Astrocyte (in vitro differentiated cells and primary cell): ENCODE data around the gene CASP5. TPM values are rescaled to one million over a fixed set of nuclear protein-coding genes. Genes with fewer than 3 reads are reported as not detected.
A peak's percentile ranks its signal among the peaks of the same experiment; 100 is the strongest.

ENCODE experiments used
- DNase-seq: peaks from one replicate; pipeline ENCODE4 v3.0.0-alpha.2; 2010; ENCODE audit warnings: low read depth
- FAIRE-seq: peaks from 2 replicates; lab custom pipeline; 2011; peaks lifted over from hg19 to GRCh38; lab: Jason Lieb, UNC
- H2AFZ ChIP-seq: 2 replicates; pipeline ENCODE4 v1.6.0; 2012; ENCODE audit warnings: low read depth, low read length, inconsistent platforms
- H3K27ac ChIP-seq: 2 replicates; pipeline ENCODE4 v1.5.1; 2011; ENCODE audit warnings: low read depth, low read length, inconsistent platforms
- H3K27me3 ChIP-seq: 2 replicates; pipeline ENCODE4 v1.6.0; 2011; ENCODE audit warnings: low read length, inconsistent platforms; ENCODE audit not compliant: insufficient read depth
- H3K36me3 ChIP-seq: 2 replicates; pipeline ENCODE4 v1.5.1; 2011; ENCODE audit warnings: low read length, inconsistent platforms; ENCODE audit not compliant: insufficient read depth
- H3K4me1 ChIP-seq: 2 replicates; pipeline ENCODE4 v1.5.1; 2011; ENCODE audit warnings: low read length, inconsistent platforms; ENCODE audit not compliant: insufficient read depth
- H3K4me2 ChIP-seq: 2 replicates; pipeline ENCODE4 v1.6.0; 2012; ENCODE audit warnings: low read length, inconsistent platforms
- H3K4me3 ChIP-seq: 2 replicates; pipeline ENCODE4 v1.5.1; 2011; ENCODE audit warnings: low read depth, mild to moderate bottlenecking, low read length, inconsistent platforms; ENCODE audit not compliant: insufficient read depth
- H3K79me2 ChIP-seq: 2 replicates; pipeline ENCODE4 v1.6.0; 2012; ENCODE audit warnings: mild to moderate bottlenecking, low read length, inconsistent platforms; ENCODE audit not compliant: insufficient read depth
- H3K9ac ChIP-seq: 2 replicates; pipeline ENCODE4 v1.6.0; 2012; ENCODE audit warnings: mild to moderate bottlenecking, low read length, inconsistent platforms
- H3K9me3 ChIP-seq: 2 replicates; pipeline ENCODE4 v1.5.1; 2012; ENCODE audit warnings: low read depth, mild to moderate bottlenecking, low read length, inconsistent platforms; ENCODE audit not compliant: insufficient read depth
- H4K20me1 ChIP-seq: 2 replicates; pipeline ENCODE4 v1.6.0; 2012; ENCODE audit warnings: low read length, inconsistent platforms; ENCODE audit not compliant: insufficient read depth
- H3K27ac Mint-ChIP-seq: one replicate; pipeline ENCODE4 v1.8.0; 2021; ENCODE audit warnings: mild to moderate bottlenecking, mixed read lengths; ENCODE audit not compliant: unreplicated experiment
- H3K27me3 Mint-ChIP-seq: one replicate; pipeline ENCODE4 v1.8.0; 2021; ENCODE audit warnings: low read depth, mixed read lengths; ENCODE audit not compliant: unreplicated experiment
- H3K36me3 Mint-ChIP-seq: one replicate; pipeline ENCODE4 v1.8.0; 2021; ENCODE audit warnings: low read depth, mixed read lengths; ENCODE audit not compliant: unreplicated experiment
- H3K4me1 Mint-ChIP-seq: one replicate; pipeline ENCODE4 v1.8.0; 2021; ENCODE audit warnings: low read depth, mixed read lengths; ENCODE audit not compliant: unreplicated experiment
- H3K4me3 Mint-ChIP-seq: one replicate; pipeline ENCODE4 v1.8.0; 2021; ENCODE audit warnings: mild to moderate bottlenecking, moderate library complexity, mixed read lengths; ENCODE audit not compliant: unreplicated experiment
- H3K9me3 Mint-ChIP-seq: one replicate; pipeline ENCODE4 v1.8.0; 2021; ENCODE audit warnings: mild to moderate bottlenecking, mixed read lengths; ENCODE audit not compliant: unreplicated experiment
- CTCF ChIP-seq: IDR thresholded peaks from 2 replicates; pipeline ENCODE4 v1.5.1; 2011; ENCODE audit warnings: low read depth, mild to moderate bottlenecking, inconsistent platforms, low read length, moderate library complexity; ENCODE audit not compliant: insufficient read depth
- EZH2 ChIP-seq: IDR thresholded peaks from 2 replicates; pipeline ENCODE4 v1.6.1; 2012; ENCODE audit warnings: mild to moderate bottlenecking, low read length, inconsistent platforms; ENCODE audit not compliant: insufficient read depth
- total RNA-seq: library from RNA; stranded (reverse); gene quantifications from 2 replicates; pipeline ENCODE4 v1.2.1, GENCODE V29; 2021

Gene CASP5
- total RNA-seq, 1 donor from 2014 or later = not detected

- Mint-ChIP-seq H3K27ac (no peak overlapping the region), H3K9me3 (peaks cover 9% of the 10 kb centered on the region), H3K27me3 (no peaks in the 10 kb centered on the region), H3K36me3 (no peaks in the 10 kb centered on the region), H3K4me3 (no peak overlapping the region), H3K4me1 (no peaks in the 10 kb centered on the region)
- H3K4me2 ChIP-seq = no peak overlapping the region
- H3K4me1 ChIP-seq = no peaks in the 10 kb centered on the region
- no peak overlapping the region for H3K27ac ChIP-seq
- H3K79me2 ChIP-seq = no peaks in the 10 kb centered on the region
- H3K9ac ChIP-seq = no peak overlapping the region
- H3K27me3 ChIP-seq = no peaks in the 10 kb centered on the region
- no peak overlapping the region for H3K4me3 ChIP-seq
- TF ChIP-seq EZH2 (no peak), CTCF (no peak)
- FAIRE-seq (no peak), DNase-seq (no peak)
- H2AFZ ChIP-seq = no peak overlapping the region
- H4K20me1 ChIP-seq = no peaks in the 10 kb centered on the region
- H3K36me3 ChIP-seq = no peaks in the 10 kb centered on the region
- H3K9me3 ChIP-seq = no peaks in the 10 kb centered on the region
Measured at GRCh38 chr11:104970756-104971155, 52.2 kb downstream of the CASP5 start.

GRCh38 chr11:104968856-104969776 is 53.9 kb downstream of the CASP5 start:
- H3K36me3 ChIP-seq = no peaks in the 10 kb centered on the region
- H3K4me3 Mint-ChIP-seq = no peak overlapping the region
- FAIRE-seq (no peak), DNase-seq (peak; percentile 2)
- no peak overlapping the region for H3K27ac Mint-ChIP-seq
- H3K4me1 ChIP-seq = no peaks in the 10 kb centered on the region
- no peaks in the 10 kb centered on the region for H3K36me3 Mint-ChIP-seq
- H3K9me3 ChIP-seq = no peaks in the 10 kb centered on the region
- H3K4me2 ChIP-seq = peak overlapping the region; percentile 83
- H3K27me3 ChIP-seq = no peaks in the 10 kb centered on the region
- no peaks in the 10 kb centered on the region for H3K4me1 Mint-ChIP-seq
- H3K9me3 Mint-ChIP-seq = peaks cover 8% of the 10 kb centered on the region
- H3K79me2 ChIP-seq = no peaks in the 10 kb centered on the region
- no peak for TF ChIP-seq EZH2
- no peak for TF ChIP-seq CTCF
- H4K20me1 ChIP-seq = no peaks in the 10 kb centered on the region
- peak overlapping the region; percentile 87 for H2AFZ ChIP-seq
- peak overlapping the region; percentile 65 for H3K4me3 ChIP-seq
- H3K9ac ChIP-seq = peak overlapping the region; percentile 81
- peak overlapping the region; percentile 23 for H3K27ac ChIP-seq
- no peaks in the 10 kb centered on the region for H3K27me3 Mint-ChIP-seq

GRCh38 chr11:104968355-104968855 is 54.6 kb downstream of the CASP5 start, which contains the start of gene CASP4:
Gene CASP4 (minus strand): TSS chr11:104968574. CDS start chr11:104968525, 49 bp downstream.
- Histone ChIP-seq H3K36me3 (no peaks in the 10 kb centered on the region), H2AFZ (peak within 1 kb of the TSS; percentile 87), H3K27ac (peak within 1 kb of the TSS; percentile 23), H4K20me1 (no peaks in the 10 kb centered on the region), H3K27me3 (no peaks in the 10 kb centered on the region), H3K9me3 (no peaks in the 10 kb centered on the region), H3K4me3 (peak within 1 kb of the TSS; percentile 65), H3K4me1 (no peaks in the 10 kb centered on the region), H3K4me2 (peak within 1 kb of the TSS; percentile 83), H3K79me2 (no peaks in the 10 kb centered on the region), H3K9ac (peak within 1 kb of the TSS; percentile 81)
- FAIRE-seq (peak; percentile 66), DNase-seq (peak; percentile 73)
- Mint-ChIP-seq H3K4me3 (no peak within 1 kb of the TSS), H3K4me1 (no peaks in the 10 kb centered on the region), H3K27ac (no peak within 1 kb of the TSS), H3K27me3 (no peaks in the 10 kb centered on the region), H3K36me3 (no peaks in the 10 kb centered on the region), H3K9me3 (peaks cover 5% of the 10 kb centered on the region)
- TF ChIP-seq CTCF (no peak), EZH2 (no peak)
